Measurements from ENCODE around the gene DGKB.

- TF ChIP-seq POLR2A (IDR thresholded peaks at IDR 0.05; ENCODE audit: low read length), result no peak
- TF ChIP-seq REST (IDR thresholded peaks at IDR 0.05), result no peak
- TF ChIP-seq CTCF (IDR thresholded peaks at IDR 0.05), result no peak
- TF ChIP-seq RAD21 (conservative IDR thresholded peaks at IDR 0.05 in 1 of 2, IDR thresholded peaks at IDR 0.05 in 1 of 2), result no peak
- TF ChIP-seq SMC3 (IDR thresholded peaks at IDR 0.05), result no peak
- TF ChIP-seq RARB (CRISPR knock-in tag; IDR thresholded peaks at IDR 0.05), result no peak
- no peak for TF ChIP-seq GATA3 (IDR thresholded peaks at IDR 0.05; ENCODE audit: borderline replicate concordance)
These were observed 115.0 kb downstream of the DGKB start for GRCh38 chr7:14787551-14787950.

Measured in A549 (cell line).